ENCODE results near the gene COL25A1. TPM values are rescaled to one million over a fixed set of nuclear protein-coding genes. Genes with fewer than 3 reads are reported as not detected.

Gene COL25A1
- total RNA-seq, 1 experiment from 2014 or later, result not detected

DNA sequence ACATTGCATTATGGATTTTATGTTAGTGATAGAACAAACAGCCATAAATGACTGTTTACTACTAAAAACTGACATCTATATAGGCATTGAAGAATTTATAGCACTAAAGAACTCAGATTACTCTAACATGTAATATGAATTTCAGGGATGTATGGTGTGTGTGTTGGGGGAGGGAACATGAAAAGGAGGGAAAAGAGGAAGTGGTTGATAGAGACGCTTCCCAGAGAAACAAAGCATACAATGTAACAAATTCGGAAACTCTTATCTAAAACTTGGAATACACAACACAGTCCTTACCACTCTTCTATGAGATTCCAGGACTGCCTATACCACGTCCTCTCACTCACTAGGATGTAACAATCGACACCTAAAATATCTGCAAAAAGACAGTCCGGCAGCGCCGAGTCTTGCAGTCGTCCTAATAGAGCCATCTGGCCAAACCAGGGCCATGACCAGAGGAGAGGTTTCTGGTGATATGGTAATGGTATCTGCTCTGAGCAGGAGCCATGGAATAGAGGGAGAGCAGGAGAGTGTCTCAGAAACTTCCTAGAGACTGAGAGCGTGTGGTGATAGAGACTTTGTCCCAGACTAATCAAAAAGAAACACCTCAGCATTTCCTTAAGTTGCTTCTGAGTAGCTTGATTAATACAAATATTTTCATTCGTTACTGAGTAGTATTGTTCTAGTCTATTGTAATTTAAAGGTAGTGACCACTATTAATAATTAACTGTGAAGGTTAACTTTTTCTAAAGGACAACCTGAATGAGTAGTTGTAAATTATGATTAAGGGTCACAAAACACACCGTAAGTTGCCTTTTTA, 287.7 kb downstream of the COL25A1 start:
- CTCF ChIA-PET, result no interaction called here
- ATAC-seq (no peak), DNase-seq (ENCODE audit: low read depth, low spot score) (no peak)
- no peak overlapping the region for H3K4me3 ChIP-seq (replicated peaks in 1 of 2; ENCODE audit: low read depth in 1 of 2, low read length in 2 of 2)
- no peaks in the 10 kb centered on the region for H3K4me1 ChIP-seq (ENCODE audit: control insufficient read depth in 1 of 2, insufficient read depth in 2 of 2, low read length in 2 of 2)
- TF ChIP-seq EZH2phosphoT487 (IDR thresholded peaks at IDR 0.05; ENCODE audit: borderline replicate concordance), result no peak
- no peak for TF ChIP-seq EGR1 (IDR thresholded peaks at IDR 0.05; ENCODE audit: low read depth)
- TF ChIP-seq RAD21 (IDR thresholded peaks at IDR 0.05; ENCODE audit: low read depth), result no peak
- TF ChIP-seq ELF1 (IDR thresholded peaks at IDR 0.05; ENCODE audit: borderline replicate concordance, low read depth), result no peak
- TF ChIP-seq, protein P1, sequence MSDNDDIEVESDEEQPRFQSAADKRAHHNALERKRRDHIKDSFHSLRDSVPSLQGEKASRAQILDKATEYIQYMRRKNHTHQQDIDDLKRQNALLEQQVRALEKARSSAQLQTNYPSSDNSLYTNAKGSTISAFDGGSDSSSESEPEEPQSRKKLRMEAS (IDR thresholded peaks at IDR 0.05), result no peak
- no peaks in the 10 kb centered on the region for H3K79me2 ChIP-seq (ENCODE audit: insufficient read depth, low read length)
- H4K20me1 ChIP-seq (ENCODE audit: insufficient read depth), result no peaks in the 10 kb centered on the region
- no peak overlapping the region for H3K27ac ChIP-seq (ENCODE audit: low read depth, low read length)
- H3K36me3 ChIP-seq (ENCODE audit: control insufficient read depth in 1 of 2, insufficient read depth in 2 of 2, low read length in 2 of 2), result no peaks in the 10 kb centered on the region
- intact Hi-C loops (cut with micrococcal nuclease), result no loop called here
- H2AFZ ChIP-seq (ENCODE audit: low read depth, low read length, poor library complexity, severe bottlenecking), result no peak overlapping the region
- no TSS peak for BruUV-seq (replicated peaks)
- no peaks in the 10 kb centered on the region for H3K9me2 ChIP-seq (ENCODE audit: insufficient read depth)
- H3K9ac ChIP-seq (ENCODE audit: low read length), result no peak overlapping the region
- no peak overlapping the region for H3K4me2 ChIP-seq (ENCODE audit: low read length)
- H3K27me3 ChIP-seq (ENCODE audit: insufficient read depth, low read length), result no peaks in the 10 kb centered on the region
- H3K9me3 ChIP-seq (ENCODE audit: control insufficient read depth in 1 of 2, insufficient read depth in 1 of 2, low read depth in 1 of 2, low read length in 2 of 2), result no peaks in the 10 kb centered on the region
- POLR2A ChIA-PET, result no interaction called here
- RAD21 ChIA-PET (ENCODE audit: low non-redundant PET in 1 of 2, low total read pairs in 2 of 2, uncharacterized antibody in 2 of 2, unreplicated experiment in 2 of 2), result no interaction called here

DNA sequence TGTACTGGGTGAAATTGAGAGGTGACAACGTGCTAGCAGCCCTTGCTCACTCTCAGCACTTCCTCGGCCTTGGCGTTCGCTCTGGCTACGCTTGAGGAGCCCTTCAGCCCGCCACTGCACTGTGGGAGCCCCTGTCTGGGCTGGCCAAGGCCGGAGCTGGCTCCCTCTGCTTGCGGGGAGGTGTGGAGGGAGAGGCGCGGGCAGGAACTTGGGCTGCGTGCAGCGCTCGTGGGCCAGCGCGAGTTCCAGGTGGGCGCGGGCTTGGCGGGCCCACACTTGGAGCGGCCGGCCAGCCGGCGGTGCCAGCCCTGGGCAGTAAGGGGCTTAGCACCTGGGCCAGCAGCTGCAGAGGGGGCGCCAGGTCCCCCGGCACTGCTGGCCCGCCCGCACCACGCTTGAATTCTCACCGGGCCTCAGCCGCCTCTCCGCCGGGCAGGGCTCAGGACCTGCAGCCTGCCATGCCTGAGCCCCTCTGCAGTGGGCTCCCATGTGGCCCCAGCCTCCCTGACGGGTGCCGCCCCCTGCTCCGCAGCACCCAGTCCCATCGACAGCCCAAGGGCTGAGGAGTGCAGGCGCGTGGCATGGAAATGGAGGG, 290.1 kb downstream of the COL25A1 start:
- no peak for ATAC-seq
- BruUV-seq (replicated peaks), result no TSS peak
- TF ChIP-seq RAD21 (IDR thresholded peaks at IDR 0.05; ENCODE audit: low read depth) (no peak), FOSL1 (IDR thresholded peaks at IDR 0.05; ENCODE audit: low read depth) (no peak), ZNF274 (IDR thresholded peaks at IDR 0.05; ENCODE audit: low read depth, low read length) (no peak), ELF1 (IDR thresholded peaks at IDR 0.05; ENCODE audit: borderline replicate concordance, low read depth) (no peak), CBX3 (IDR thresholded peaks at IDR 0.05; ENCODE audit: low read depth) (no peak), SP1 (IDR thresholded peaks at IDR 0.05; ENCODE audit: low read depth) (no peak), TCF7L2 (IDR thresholded peaks at IDR 0.05; ENCODE audit: borderline replicate concordance, extremely low read depth, insufficient read depth, insufficient read length) (no peak), SIN3A (IDR thresholded peaks at IDR 0.05; ENCODE audit: low read depth) (no peak), EZH2phosphoT487 (IDR thresholded peaks at IDR 0.05; ENCODE audit: borderline replicate concordance) (no peak), POLR2A (IDR thresholded peaks at IDR 0.05; ENCODE audit: borderline replicate concordance, extremely low read depth, insufficient read depth, insufficient read length) (no peak), YY1 (IDR thresholded peaks at IDR 0.05; ENCODE audit: extremely low read depth, insufficient replicate concordance, low read depth, low read length) (no peak), POLR2AphosphoS5 (IDR thresholded peaks at IDR 0.05; ENCODE audit: low read depth, low read length) (no peak), EZH2 (IDR thresholded peaks at IDR 0.05) (no peak)
- TF ChIP-seq, protein P2, sequence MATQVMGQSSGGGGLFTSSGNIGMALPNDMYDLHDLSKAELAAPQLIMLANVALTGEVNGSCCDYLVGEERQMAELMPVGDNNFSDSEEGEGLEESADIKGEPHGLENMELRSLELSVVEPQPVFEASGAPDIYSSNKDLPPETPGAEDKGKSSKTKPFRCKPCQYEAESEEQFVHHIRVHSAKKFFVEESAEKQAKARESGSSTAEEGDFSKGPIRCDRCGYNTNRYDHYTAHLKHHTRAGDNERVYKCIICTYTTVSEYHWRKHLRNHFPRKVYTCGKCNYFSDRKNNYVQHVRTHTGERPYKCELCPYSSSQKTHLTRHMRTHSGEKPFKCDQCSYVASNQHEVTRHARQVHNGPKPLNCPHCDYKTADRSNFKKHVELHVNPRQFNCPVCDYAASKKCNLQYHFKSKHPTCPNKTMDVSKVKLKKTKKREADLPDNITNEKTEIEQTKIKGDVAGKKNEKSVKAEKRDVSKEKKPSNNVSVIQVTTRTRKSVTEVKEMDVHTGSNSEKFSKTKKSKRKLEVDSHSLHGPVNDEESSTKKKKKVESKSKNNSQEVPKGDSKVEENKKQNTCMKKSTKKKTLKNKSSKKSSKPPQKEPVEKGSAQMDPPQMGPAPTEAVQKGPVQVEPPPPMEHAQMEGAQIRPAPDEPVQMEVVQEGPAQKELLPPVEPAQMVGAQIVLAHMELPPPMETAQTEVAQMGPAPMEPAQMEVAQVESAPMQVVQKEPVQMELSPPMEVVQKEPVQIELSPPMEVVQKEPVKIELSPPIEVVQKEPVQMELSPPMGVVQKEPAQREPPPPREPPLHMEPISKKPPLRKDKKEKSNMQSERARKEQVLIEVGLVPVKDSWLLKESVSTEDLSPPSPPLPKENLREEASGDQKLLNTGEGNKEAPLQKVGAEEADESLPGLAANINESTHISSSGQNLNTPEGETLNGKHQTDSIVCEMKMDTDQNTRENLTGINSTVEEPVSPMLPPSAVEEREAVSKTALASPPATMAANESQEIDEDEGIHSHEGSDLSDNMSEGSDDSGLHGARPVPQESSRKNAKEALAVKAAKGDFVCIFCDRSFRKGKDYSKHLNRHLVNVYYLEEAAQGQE (IDR thresholded peaks at IDR 0.05; ENCODE audit: low read depth), result no peak
- TF ChIP-seq, protein P1 (IDR thresholded peaks at IDR 0.05), result no peak

More for the DNA sequence above, 290.1 kb downstream of the COL25A1 start:
- ChIA-PET CTCF (no interaction called here), POLR2A (no interaction called here), RAD21 (ENCODE audit: low non-redundant PET in 1 of 2, low total read pairs in 2 of 2, uncharacterized antibody in 2 of 2, unreplicated experiment in 2 of 2) (no interaction called here)
- Histone ChIP-seq H4K20me1 (ENCODE audit: insufficient read depth) (no peaks in the 10 kb centered on the region), H3K36me3 (ENCODE audit: control insufficient read depth in 1 of 2, insufficient read depth in 2 of 2, low read length in 2 of 2) (no peaks in the 10 kb centered on the region), H3K4me1 (ENCODE audit: control insufficient read depth in 1 of 2, insufficient read depth in 2 of 2, low read length in 2 of 2) (no peaks in the 10 kb centered on the region), H3K27ac (ENCODE audit: low read depth, low read length) (no peak overlapping the region), H3K9me3 (ENCODE audit: control insufficient read depth in 1 of 2, insufficient read depth in 1 of 2, low read depth in 1 of 2, low read length in 2 of 2) (no peaks in the 10 kb centered on the region), H3K79me2 (ENCODE audit: insufficient read depth, low read length) (no peaks in the 10 kb centered on the region), H3K4me3 (replicated peaks in 1 of 2; ENCODE audit: low read depth in 1 of 2, low read length in 2 of 2) (no peak overlapping the region), H2AFZ (ENCODE audit: low read depth, low read length, poor library complexity, severe bottlenecking) (no peak overlapping the region), H3K27me3 (ENCODE audit: insufficient read depth, low read length) (peaks cover 9% of the 10 kb centered on the region; the same call in 1 of the 2 replicates), H3K4me2 (ENCODE audit: low read length) (no peak overlapping the region), H3K9ac (ENCODE audit: low read length) (no peak overlapping the region), H3K9me2 (ENCODE audit: insufficient read depth) (no peaks in the 10 kb centered on the region)
- no peak for DNase-seq (ENCODE audit: low read depth, low spot score)
- intact Hi-C loops (cut with micrococcal nuclease), result no loop called here
